GM18909 (cell line): ENCODE measurements around the gene OR8G1.
"Not testable (repeated sequence)": the region's sequence is repeated elsewhere in the genome, so short reads cannot be mapped to it uniquely, and the experiment has no call there.

Experiments used
- ATAC-seq: cut with Tn5 transposase; IDR thresholded peaks from one replicate; pipeline ENCODE4 v1.9.1; 2021; ENCODE audit warnings: mild to moderate bottlenecking; ENCODE audit not compliant: unreplicated experiment, poor library complexity

OR8G1 gene

DNA sequence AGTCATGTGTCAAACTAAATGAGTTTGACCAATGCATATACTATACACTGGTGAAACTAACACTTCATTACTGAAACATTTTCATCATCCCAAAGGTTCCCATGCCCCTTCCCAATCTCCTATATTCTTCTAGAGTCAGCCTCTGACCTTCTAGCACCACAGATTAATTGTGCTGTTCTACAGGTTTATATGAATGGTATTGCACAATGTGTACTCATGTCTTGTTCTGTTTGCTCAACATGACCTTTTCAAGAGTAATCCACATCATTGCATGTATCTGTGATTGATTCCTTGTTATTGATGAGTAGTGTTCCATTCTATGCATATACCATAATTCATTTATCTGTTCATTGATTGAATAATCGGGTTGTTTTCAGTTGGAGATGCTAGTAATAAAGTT, 7.5 kb upstream of the OR8G1 start:
- ATAC-seq: no peak

DNA sequence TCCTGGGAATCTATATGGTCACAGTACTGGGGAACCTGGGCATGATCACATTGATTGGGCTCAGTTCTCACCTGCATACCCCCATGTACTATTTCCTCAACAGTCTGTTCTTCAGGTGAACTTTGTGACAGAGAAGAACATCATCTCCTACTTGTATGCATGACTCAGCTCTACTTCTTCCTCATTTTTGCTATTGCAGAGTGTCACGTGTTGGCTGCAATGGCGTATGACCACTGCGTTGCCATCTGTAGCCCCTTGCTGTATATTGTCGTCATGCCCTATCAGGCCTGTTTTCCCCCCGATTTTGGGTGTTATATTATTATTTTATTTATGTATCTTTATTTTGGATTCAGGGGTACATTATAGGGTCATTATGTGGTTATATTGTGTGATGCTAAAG, 2.4 kb upstream of the OR8G1 start:
- no peak for ATAC-seq

DNA sequence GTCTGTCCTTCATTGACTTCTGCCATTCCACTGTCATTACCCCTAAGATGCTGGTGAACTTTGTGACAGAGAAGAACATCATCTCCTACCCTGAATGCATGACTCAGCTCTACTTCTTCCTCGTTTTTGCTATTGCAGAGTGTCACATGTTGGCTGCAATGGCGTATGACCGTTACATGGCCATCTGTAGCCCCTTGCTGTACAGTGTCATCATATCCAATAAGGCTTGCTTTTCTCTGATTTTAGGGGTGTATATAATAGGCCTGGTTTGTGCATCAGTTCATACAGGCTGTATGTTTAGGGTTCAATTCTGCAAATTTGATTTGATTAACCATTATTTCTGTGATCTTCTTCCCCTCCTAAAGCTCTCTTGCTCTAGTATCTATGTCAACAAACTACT, 9.0 kb downstream of the OR8G1 start:
- ATAC-seq: not testable (repeated sequence)

DNA sequence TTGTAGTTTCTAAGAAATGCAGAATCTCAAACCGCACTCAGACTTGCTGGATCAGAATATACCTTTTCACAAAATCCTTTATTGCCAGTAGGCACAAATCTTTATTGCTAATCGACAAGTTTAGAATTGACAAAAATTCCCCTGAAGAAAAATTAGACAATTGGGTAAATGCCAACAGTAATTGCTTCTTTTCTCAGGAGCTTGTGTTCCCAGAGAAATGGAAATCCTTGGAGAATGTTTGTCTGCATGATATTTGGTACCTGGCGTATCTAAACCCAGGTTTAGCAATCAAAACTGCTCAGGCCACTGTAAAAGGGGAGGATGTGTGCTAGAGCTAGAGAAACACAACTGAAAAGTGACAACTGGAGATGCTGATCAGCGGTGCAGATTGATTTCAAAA, 15.2 kb downstream of the OR8G1 start, which contains the start of gene OR8G5:
Gene OR8G5, plus strand, starts transcription at position 301 of the 400 bp plus-strand sequence. CDS start 8,556 bp downstream, outside the sequence.
- ATAC-seq: no peak

- ATAC-seq: not testable (repeated sequence)
These were observed 24.1 kb downstream of the OR8G1 start for GRCh38 chr11:124265041-124265440.

DNA sequence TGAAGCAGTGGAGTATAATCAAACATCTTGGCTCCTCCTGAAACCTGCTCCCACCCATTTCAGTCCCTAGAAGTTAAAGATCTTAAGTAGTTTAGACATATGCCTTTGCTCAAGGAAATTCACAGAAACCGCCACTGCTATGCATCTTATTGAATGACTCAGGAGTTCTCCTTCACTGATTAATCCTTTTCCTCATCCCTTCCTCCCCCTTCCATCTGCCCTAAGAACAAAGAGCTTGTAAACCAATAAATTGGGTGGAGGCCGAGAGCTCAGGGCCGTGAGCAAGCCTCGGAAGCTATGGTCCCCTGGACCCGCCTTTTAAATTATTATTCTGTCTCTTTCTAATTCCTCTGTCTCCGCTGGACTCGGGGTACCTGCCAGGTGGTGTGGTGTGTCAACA, 30.0 kb downstream of the OR8G1 start:
- ATAC-seq: not testable (repeated sequence)

DNA sequence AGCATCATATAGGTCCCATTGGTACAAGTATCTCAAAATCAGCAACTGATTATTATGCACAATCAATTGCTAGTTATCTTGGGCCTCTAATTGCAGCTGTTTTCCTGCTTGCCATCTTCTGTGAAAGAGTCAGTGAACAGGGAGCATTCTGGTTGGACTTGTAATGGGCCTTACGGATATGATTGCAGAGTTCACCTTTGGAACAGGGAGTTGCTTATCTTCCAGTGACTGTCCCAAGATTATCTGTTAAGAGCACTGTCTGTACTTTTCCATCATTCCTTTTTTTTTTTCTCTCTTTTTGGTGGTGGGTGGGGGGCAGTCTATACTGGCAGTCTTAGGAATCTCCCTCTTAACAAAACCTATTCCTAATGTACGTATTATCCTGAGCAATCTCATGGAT, 33.1 kb downstream of the OR8G1 start:
- no peak for ATAC-seq

- ATAC-seq: no peak
These were observed 35.2 kb downstream of the OR8G1 start for GRCh38 chr11:124276081-124276480.

- ATAC-seq: no peak
These were observed 36.3 kb downstream of the OR8G1 start for GRCh38 chr11:124277207-124277606.

DNA sequence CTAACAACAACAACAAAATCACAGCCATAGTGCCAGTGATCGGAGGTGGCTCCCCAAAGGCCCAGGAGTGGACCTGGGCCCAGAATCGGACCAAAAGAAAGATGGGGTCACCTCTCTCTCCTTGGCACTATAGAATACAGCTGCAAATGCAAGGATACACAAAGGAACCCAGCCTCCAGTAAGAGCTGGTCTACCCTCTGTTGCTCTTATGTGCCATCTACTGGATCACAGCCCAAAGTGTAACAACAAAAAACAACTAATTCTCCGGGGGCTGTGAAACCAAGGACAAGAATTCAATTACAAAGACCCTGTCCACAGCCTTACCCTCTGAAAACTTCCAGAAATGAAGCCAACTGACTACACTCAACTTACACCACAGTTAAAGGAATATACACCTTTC, 36.9 kb downstream of the OR8G1 start:
- ATAC-seq: no peak

- ATAC-seq: no peak
These were observed 37.4 kb downstream of the OR8G1 start for GRCh38 chr11:124278261-124278660.

DNA sequence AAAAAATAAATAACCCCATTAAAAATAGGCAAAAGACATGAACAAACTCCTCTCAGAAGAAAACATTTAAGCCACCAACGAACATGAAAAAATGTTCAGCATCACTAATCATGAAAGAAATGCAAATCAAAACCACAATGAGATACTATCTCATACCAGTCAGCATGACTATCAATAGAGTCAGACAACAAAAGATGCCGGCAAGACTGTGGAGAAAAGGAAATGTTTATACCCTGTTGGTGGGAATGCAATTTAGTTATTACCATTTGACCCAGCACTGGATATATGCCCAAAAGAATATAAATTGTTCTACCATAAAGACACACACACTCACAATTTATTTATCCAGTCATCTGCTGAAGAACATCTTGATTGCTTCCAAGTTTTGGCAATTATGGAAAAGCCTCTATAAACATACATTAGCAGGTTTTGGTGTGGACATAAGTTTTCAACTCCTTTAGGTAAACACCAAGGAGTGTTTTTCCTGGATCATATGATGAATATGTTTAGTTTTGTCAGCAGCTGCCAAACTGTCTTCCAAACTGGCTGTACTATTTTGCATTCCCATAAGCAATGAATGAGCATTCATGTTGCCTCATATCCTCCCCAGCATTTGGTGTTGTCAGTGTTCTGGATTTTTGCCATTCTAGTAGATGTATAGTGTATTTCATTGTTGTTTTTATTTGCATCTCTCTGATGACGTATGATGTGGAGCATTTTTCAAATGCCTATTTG, 44.9 kb downstream of the OR8G1 start:
- no peak for ATAC-seq

DNA sequence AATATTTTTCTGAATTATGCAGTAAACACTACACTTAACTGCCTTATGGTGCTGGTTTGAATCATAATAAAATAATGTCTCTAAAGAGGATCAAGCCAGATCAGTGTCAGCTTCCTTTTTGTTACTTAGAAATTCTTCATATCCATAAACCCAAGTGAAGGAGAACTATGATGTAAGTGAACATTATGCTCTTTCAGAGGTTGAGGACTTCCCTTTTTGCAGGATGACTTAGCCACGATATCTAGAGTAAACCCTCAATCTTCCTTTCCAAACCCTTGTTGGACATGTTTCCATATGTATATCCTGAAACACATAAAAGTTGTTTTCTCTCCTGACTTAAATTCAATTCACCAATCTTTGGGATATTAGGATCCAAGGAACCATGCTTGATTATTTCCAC, 53.8 kb downstream of the OR8G1 start:
- ATAC-seq: no peak

GRCh38 chr11:124296016-124296415, 55.1 kb downstream of the OR8G1 start:
- ATAC-seq: no peak

GRCh38 chr11:124297921-124298320, 57.0 kb downstream of the OR8G1 start:
- ATAC-seq: no peak

- ATAC-seq: no peak
These were observed 60.7 kb downstream of the OR8G1 start for GRCh38 chr11:124301548-124301947.

GRCh38 chr11:124302347-124303125, 61.6 kb downstream of the OR8G1 start:
- ATAC-seq: no peak
